Prostate gland (tissue), 2 donors: ENCODE measurements around the gene STAT4. TPM values are rescaled to one million over a fixed set of nuclear protein-coding genes. Genes with fewer than 3 reads are reported as not detected.

ENCODE experiments used
- DNase-seq: peaks from one replicate; pipeline ENCODE4 v3.0.0-alpha.2; 2019; ENCODE audit warnings: low spot score
- H3K27ac ChIP-seq, 2 donors: fragments of 200-600 bp; sonication (generic); 2 replicates each; pipeline ENCODE4 v1.5.1; 2017 to 2019
- H3K27me3 ChIP-seq: fragments of 200-600 bp; sonication (generic); replicated peaks from 2 replicates; pipeline ENCODE4 v1.5.1; 2019; ENCODE audit not compliant: insufficient read depth
- H3K36me3 ChIP-seq, 2 donors: fragments of 200-600 bp; sonication (generic); 1 replicate in 1 of 2; 2 replicates in 1 of 2; pipeline versions ENCODE4 v1.5.1 to v1.8.1; 2017 to 2019
- H3K4me1 ChIP-seq: fragments of 200-600 bp; sonication (generic); replicated peaks from 2 replicates; pipeline ENCODE4 v1.5.1; 2019
- H3K4me3 ChIP-seq, 2 donors: fragments of 200-600 bp; sonication (generic); 2 replicates each; pipeline ENCODE4 v1.5.1; 2017 to 2019
- H3K9me3 ChIP-seq: fragments of 200-600 bp; sonication (generic); 2 replicates; pipeline ENCODE4 v1.5.1; 2017
- CTCF ChIP-seq, 4 experiments: fragments of 200-600 bp in 2 of 4; fragments of 450-650 bp in 2 of 4; sonication (generic) in 2 of 4; IDR thresholded peaks; 1 replicate in 3 of 4; 2 replicates in 1 of 4; pipeline ENCODE4 v1.5.1; 2016 to 2019; ENCODE audit warnings: antibody characterized with exemption in 4 of 4, mild to moderate bottlenecking in 2 of 4, moderate library complexity in 2 of 4
- POLR2A ChIP-seq: fragments of 450-650 bp; IDR thresholded peaks from one replicate; pipeline ENCODE4 v1.6.1; 2016; ENCODE audit warnings: antibody characterized with exemption, mild to moderate bottlenecking
- POLR2AphosphoS5 ChIP-seq: sonication (generic); formaldehyde crosslinking; IDR thresholded peaks from one replicate; pipeline ENCODE4 v1.6.1; 2017; ENCODE audit warnings: antibody characterized with exemption
- WGBS: methylation state at CpG from one replicate; pipeline ENCODE4 v1.1.5; 2018; 5-methylcytosine and 5-hydroxymethylcytosine counted together
- intact Hi-C: fragments of 100-400 bp; cut with DNase I; formaldehyde crosslinking; loops from one replicate; pipeline ENCODE4 v1.14.2; 2022
- total RNA-seq, 2 donors: library from RNA; depleted of rRNA; stranded (reverse); fragments of >200 nt; gene quantifications; one replicate each; pipeline ENCODE4 v1.1.0, GENCODE V29; 2016

Gene STAT4
- total RNA-seq, 2 donors from 2014 or later: 0.41 to 8.8 TPM

GRCh38 chr2:191176305-191176704 is 25.5 kb upstream of the STAT4 start:
- Histone ChIP-seq H3K27ac (no peak overlapping the region), H3K4me3 (no peak overlapping the region), H3K27me3 (no peaks in the 10 kb centered on the region), H3K4me1 (no peaks in the 10 kb centered on the region), H3K9me3 (no peaks in the 10 kb centered on the region), H3K36me3 (no peaks in the 10 kb centered on the region)
- WGBS: 92% methylated on average over 1 of the region's 1 CpG
- TF ChIP-seq CTCF (IDR thresholded peaks at IDR 0.05) (no peak), POLR2AphosphoS5 (no peak), POLR2A (no peak)
- no peak for DNase-seq
- intact Hi-C loops: no loop called here

- no peak for DNase-seq
- Histone ChIP-seq H3K4me3 (no peak overlapping the region), H3K27me3 (no peaks in the 10 kb centered on the region), H3K27ac (no peak overlapping the region), H3K9me3 (no peaks in the 10 kb centered on the region), H3K4me1 (no peaks in the 10 kb centered on the region), H3K36me3 (no peaks in the 10 kb centered on the region)
- intact Hi-C loops: no loop called here
- 87% methylated on average over 3 of the region's 3 CpGs for WGBS
- no peak for TF ChIP-seq POLR2A
- no peak for TF ChIP-seq POLR2AphosphoS5
- no peak for TF ChIP-seq CTCF (IDR thresholded peaks at IDR 0.05)
Measured at GRCh38 chr2:191174442-191174841, 23.6 kb upstream of the STAT4 start.

GRCh38 chr2:191173206-191173605 is 22.4 kb upstream of the STAT4 start:
- no peaks in the 10 kb centered on the region for H3K9me3 ChIP-seq
- H3K4me1 ChIP-seq: no peaks in the 10 kb centered on the region
- H3K27me3 ChIP-seq: no peaks in the 10 kb centered on the region
- DNase-seq: no peak
- no peak overlapping the region for H3K4me3 ChIP-seq
- intact Hi-C loops: no loop called here
- H3K36me3 ChIP-seq: no peaks in the 10 kb centered on the region
- 90% methylated on average over 3 of the region's 3 CpGs for WGBS
- TF ChIP-seq CTCF (IDR thresholded peaks at IDR 0.05): no peak
- TF ChIP-seq POLR2AphosphoS5: no peak
- no peak for TF ChIP-seq POLR2A
- no peak overlapping the region for H3K27ac ChIP-seq

- peak; percentile 21 for DNase-seq
- no peaks in the 10 kb centered on the region for H3K9me3 ChIP-seq
- WGBS: 26% methylated on average over 2 of the region's 2 CpGs
- TF ChIP-seq POLR2A (no peak), POLR2AphosphoS5 (peak; percentile 53)
- no peak overlapping the region for H3K27ac ChIP-seq
- no peak overlapping the region for H3K4me3 ChIP-seq
- no peaks in the 10 kb centered on the region for H3K36me3 ChIP-seq
- intact Hi-C loops: no loop called here
- no peaks in the 10 kb centered on the region for H3K4me1 ChIP-seq
- no peaks in the 10 kb centered on the region for H3K27me3 ChIP-seq
Measured at GRCh38 chr2:191171708-191172355, 21.0 kb upstream of the STAT4 start.

- 74% methylated on average over 2 of the region's 2 CpGs for WGBS
- intact Hi-C loops: no loop called here
- Histone ChIP-seq H3K27ac (no peak overlapping the region), H3K9me3 (no peaks in the 10 kb centered on the region), H3K4me1 (no peaks in the 10 kb centered on the region), H3K27me3 (no peaks in the 10 kb centered on the region), H3K4me3 (no peak overlapping the region), H3K36me3 (no peaks in the 10 kb centered on the region)
- TF ChIP-seq POLR2A: no peak
- TF ChIP-seq POLR2AphosphoS5: no peak
- TF ChIP-seq CTCF (IDR thresholded peaks at IDR 0.05): no peak
- DNase-seq: no peak
Measured at GRCh38 chr2:191171286-191171685, 20.5 kb upstream of the STAT4 start.
